KBM-7 (cell line): ENCODE measurements around the gene TSPAN3.
A peak's percentile ranks its signal among the peaks of the same experiment; 100 is the strongest.

Source experiments
- DNase-seq: peaks from one replicate; pipeline ENCODE4 v3.0.0-alpha.2; 2015
- in situ Hi-C: fragments of 300-500 bp; cut with MboI; formaldehyde crosslinking; loops from 2 replicates; pipeline ENCODE4 v1.14.3; 2020; ENCODE audit warnings: low sequenced_read_pairs, low pct_unique_long_range_greater_than_20kb, mixed read lengths

Gene TSPAN3

DNA sequence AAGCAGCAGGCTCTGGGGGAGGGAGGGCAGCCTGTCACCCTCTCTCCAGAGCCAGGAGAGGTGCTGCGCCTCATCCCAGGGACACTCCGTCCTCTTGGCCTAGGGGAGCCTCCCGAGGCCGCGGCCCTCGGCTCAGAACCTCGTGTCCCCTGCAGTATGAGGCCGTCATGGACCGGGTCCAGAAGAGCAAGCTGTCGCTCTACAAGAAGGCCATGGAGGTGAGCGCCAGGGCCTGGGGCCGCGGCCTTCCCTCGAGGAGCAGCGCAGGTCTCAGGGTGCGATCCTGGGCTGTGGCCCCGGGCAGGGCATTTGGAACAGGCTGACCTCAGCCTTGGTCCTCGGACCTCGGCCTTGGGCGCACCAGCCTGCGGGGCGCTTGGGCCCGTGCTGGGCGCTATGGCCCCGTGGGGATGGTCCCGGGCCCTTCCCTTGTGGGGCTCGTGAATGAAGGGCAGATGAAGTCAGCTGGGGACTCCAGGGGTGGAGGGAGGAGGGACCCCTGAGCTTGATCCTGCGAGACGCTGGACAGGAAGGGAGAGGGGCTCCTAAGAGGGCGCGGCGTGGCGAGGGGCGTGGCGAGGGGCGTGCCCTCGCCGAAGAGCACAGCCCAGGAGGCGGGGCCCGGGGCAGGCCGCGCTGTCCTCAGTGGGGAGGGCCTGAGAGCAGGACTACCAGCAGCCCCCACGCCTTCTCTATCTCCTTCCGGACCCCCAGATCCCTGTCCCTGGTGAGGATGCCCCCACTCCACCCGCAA lies 43.0 kb downstream of the TSPAN3 start:
- no peak for DNase-seq
- in situ Hi-C loops, result no loop called here

DNA sequence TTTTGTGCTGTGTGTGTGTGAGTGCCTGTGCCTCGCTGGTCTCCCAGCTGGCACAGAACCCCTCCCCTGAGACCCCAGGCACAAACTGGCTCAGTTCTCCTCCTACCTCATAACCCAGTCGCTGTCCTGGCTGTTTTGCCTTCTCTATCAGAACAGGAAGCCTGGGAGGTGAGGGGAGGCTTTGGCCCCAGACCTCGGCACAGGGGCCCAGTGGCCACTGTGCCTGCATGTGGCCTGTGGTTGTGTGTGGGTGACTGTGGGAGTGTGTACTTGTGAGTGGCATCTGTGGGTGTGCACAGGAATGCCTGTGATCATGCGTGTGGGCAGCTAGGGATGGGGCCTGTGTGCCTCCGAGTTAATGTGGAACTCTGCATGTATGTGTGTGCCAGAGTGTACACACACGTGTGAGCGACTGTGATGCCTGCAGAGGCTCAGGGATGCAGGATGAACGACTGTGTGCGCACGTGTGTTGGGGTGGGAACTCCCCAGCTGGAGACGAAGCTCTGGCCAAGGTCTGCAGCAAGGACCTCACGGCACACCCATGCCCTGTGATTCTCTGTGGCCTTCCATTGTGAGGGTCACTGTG lies 43.7 kb downstream of the TSPAN3 start:
- no peak for DNase-seq
- in situ Hi-C loops, result no loop called here

DNA sequence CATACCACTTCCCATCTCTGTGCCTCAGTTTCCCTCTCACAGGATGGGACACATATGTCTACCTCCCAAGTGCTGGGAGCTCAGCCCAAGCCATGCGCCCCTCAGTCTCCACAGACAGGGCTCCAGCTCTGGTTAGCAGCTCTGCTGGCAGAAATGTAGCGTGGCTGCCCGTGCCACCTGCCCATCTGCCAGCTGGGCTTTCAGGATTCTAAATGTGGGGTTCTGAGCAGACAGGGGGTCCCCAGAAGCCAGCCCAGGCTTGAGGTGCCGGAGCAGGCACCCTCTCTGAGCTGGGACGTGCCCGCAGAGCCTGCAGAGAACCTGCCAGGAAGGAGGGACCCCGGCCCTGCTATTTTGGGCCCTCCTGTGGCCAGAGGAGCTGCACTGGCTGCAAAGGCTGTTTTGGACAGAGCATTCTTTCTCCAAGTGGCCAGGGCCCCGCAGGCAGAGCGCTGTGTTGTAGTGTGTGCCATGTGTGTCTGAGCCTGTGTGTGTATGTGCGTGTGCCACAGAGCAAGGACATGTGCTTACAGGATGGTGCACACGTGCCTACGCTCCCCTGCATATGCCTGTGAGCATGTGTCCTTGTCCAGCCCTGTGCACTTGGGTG lies 44.3 kb downstream of the TSPAN3 start:
- no peak for DNase-seq
- in situ Hi-C loops, result no loop called here

DNA sequence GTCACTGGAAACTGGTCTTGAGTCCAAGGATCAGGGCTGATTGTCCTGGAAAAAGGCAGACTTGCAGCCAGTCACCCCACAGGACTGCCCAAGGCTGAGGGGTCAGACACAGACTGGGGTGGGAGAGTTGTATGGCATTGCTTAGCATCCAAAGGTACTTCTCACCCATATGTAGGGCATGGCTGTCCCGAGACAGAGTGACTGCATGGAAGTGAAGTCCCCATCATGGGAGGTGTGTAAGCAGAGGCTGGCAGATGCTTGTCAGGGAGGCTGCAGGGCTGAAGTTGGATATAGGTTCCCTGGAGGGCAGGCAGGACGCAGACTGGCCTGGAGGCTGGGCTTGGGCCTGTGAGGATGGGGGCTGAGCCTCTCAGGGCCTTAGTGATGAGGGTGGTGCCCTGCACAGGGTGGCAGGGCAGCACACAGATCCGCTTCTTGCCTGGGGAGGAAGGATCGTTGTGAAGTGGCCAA lies 44.9 kb downstream of the TSPAN3 start:
- in situ Hi-C loops, result no loop called here
- DNase-seq, result no peak

DNA sequence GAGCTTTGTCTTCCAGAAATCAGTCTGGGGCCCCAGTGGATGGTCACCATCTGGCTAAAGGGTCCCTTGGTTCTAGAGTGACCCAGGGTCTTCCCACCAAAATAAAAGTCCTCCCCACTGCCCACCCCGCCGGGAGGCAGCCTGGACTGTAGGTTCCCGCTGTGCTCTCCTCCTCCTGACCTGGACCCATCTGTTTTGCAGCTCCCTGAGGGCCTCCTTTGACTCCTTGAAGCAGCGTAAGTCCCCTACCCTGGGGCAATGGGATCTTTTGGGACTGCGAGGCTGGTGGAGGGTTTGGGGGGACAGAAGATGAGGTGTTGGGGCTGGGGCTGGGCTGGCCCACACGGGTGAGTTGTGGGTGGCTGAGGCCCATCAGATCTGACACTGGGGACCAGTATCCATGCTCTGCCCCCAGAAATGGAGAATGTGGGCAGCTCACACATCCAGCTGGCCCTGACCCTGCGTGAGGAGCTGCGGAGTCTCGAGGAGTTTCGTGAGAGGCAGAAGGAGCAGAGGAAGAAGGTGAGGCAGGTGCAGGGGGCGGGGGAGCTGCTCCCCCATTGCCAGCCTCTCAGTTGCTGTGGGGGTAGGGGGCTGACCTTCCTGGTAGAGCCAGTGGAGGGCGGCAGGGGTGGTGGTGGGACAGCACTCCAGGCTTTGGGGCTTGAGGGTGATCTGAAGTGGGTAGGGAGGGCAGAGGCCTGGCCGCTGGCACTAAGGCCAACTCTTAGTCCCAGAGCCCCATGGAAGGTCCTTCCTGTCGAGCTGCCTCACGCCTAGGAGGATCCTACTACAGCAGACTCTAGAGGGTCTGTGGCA lies 45.6 kb downstream of the TSPAN3 start:
- in situ Hi-C loops, result no loop called here
- DNase-seq, result no peak

DNA sequence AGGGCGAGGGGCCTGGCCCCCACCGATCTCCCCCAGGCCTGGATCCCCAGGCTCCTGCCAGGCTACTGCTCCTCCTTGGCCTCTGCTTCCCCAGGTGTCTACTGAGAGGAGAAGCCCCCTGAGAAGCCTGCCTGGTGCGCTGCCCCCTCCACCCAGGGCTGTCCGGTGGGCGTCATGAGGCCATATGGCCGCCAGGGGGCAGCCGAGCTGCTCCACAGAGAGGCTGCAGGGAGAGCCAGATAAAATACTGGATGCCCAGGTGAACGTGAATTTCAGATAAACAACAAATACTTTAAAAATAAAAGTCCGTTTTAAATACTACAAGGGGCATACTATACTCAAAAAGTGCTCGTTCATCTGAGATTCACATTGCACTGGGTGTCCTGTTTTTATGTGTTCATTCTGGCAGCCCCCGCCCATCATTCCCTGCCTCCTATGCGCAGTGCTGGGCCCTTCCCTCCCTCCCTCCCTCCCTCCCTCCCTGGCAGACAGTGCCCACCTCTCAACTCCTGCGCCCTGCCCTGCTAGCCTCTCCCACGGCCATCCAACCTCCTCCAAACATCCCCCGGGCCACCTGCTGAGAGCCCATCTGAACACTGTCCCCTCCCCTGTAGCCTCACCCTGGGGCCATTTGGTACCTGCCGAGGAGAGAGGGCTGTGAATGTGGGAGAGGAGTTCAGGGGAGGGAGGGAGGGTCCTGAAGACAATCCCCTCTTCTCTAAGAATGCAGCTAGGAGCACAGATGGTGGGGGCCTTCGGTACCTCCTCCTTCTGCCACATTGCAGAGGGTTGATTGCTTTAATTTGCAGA lies 46.4 kb downstream of the TSPAN3 start:
- in situ Hi-C loops, result no loop called here
- DNase-seq, result peak; percentile 80

DNA sequence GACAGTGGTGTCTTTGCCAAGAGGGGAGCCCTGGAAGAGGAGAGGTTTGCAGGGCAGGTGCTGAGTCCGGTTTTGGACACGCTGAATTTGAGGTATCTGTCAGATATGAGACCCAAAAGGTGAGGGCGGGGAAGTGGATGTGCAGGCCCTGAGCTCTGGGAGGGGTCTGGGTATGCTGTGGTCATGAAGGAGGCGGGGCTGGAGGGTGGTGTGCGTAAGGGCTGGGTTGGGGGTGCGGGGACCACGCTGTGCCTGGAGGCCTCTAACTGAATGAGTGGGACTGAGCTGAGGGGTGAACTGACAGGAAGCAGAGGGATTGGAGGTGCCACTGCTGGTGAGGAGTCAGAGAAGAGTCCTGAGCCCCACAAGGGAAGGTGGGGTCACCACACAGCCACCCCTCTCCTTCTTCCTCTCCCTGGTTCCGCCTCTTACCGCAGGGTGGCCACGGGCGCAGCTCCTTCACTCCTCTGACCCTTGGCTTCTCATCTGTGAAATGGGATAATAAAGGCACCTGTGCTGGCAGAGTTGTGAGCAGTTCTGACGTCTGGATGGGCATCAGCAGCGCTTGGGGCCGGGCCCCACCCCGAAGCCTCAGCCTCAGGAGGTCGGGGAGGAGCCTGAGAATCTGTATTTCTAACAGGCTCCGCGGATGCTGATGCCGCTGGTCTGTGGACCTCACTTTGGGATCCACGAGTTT lies 47.2 kb downstream of the TSPAN3 start:
- no peak for DNase-seq
- in situ Hi-C loops, result no loop called here

DNA sequence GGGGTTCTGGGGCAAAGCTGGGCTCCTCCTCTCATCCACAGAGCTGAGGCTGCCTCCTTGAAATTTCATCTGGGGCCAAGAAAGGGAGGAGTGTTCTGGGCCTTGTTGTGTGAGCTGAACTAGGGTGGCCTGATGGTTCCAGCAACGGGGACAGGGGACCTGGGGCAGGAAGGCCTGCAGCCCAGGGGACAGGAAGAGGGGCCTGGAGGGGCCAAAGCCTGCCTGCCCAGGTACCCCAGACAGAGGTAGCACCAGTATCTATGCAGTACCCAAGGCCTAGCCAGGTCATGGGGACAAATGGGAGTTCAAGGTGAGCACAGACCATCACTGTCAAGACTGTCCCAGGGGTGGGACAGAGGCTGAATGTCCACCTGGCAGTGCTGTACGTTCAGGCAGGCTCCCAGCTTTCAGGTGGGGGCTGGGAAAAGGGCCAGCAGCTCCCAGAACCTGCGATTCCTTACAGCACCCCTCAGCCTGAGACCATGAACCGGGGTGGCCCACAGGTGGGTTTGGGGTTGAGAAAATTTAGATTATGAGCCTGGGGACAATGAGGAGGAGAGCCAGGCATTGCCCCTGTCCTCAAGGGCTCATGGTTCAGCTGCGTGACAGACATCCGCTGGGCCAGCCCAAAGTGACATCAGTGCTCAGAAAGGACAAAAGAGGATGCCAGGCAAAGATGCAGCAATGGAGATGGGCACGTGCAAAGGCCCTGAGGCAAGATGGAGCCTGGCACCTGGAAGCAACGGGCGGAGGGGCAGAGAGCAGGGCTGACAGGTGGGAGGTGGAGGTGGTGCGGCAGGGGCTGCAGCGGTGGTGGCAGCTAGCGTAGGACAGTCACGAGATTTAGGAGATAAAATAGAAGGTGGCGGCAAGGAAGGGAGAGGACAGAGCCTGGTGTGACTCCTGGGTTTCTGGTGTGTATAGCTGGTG lies 48.0 kb downstream of the TSPAN3 start:
- DNase-seq, result no peak
- in situ Hi-C loops, result no loop called here

DNA sequence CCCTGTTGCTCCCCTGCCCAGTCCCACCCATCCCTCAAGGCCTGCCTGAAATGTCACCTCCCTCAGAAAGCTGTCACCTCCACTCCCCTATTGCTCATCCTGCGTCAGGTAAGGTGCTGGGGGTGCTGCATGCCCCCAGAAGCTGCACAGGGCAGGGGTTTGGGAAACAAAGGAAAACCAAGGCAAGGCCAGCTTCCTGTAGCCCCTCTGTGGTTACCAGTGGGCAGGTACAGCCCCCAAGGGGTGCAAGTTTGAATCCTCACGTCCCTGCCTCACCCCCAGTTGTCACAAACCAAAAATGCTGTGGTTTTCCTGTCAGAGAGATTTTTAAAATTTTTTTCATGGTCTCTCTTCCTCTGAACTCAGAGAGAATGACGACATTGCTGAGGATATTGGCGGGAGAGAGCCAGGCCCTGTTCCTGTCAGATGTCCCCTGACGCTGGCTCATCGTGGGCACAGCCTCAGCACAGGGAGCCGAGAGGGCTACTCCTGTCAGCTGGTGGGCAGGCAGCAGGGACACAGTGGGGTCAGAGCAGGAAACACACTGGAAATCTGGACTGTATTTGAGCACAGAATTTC lies 49.0 kb downstream of the TSPAN3 start:
- in situ Hi-C loops, result no loop called here
- DNase-seq, result peak; percentile 60

DNA sequence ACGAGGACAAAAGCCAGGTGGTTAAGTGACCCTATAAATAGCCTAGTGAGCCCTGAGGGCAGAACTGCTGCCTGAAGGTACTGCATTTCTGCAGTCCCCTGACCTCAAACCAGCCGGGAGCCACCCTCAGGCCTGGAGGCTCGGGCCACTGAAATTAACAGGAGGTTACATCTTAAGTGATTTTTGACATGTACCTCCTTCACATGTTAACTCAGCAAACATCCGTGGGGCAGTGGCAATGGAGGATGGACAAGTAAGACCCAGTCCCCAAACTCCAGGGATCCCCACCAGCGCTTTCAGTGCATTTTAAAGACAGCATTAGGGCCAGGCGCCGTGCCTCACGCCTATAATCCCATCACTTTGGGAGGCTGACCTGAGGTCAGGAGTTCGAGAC lies 49.8 kb downstream of the TSPAN3 start:
- in situ Hi-C loops, result no loop called here
- DNase-seq, result no peak

DNA sequence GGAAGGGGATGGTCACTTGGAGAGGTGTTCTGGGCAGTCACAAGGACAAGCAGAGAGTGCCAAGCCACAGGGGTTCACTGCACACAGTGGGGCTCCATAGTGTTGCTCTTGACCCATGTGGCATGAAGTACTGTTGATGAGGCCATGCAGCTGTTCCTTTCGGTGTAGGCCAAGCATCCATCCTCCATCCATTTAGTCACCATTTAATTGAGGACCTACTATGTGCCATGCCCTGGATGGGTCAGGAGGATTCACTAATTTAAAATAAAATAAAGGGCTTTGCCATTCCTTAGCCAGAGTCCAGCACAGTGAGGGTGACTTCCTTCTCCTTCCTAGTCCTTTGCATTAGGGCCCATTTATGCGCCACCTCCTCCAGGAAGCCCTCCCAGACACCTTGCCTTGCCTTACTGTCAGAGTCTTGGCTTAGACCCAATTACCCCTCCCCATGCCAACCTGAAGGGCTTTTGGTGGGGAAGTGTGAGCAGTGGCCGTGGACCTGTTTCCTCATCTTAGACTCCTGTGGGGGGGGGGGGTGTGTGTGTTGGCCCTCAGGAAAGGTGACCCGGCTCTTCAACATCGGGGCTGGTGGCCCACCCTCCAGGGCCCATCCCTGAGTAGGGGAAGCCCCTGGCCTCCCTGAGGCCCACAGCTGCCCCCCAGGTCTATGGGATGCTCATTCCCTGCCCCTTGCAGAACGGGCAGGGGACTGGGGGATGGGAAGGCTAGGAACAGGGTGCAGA lies 50.4 kb downstream of the TSPAN3 start:
- no peak for DNase-seq
- in situ Hi-C loops, result no loop called here

DNA sequence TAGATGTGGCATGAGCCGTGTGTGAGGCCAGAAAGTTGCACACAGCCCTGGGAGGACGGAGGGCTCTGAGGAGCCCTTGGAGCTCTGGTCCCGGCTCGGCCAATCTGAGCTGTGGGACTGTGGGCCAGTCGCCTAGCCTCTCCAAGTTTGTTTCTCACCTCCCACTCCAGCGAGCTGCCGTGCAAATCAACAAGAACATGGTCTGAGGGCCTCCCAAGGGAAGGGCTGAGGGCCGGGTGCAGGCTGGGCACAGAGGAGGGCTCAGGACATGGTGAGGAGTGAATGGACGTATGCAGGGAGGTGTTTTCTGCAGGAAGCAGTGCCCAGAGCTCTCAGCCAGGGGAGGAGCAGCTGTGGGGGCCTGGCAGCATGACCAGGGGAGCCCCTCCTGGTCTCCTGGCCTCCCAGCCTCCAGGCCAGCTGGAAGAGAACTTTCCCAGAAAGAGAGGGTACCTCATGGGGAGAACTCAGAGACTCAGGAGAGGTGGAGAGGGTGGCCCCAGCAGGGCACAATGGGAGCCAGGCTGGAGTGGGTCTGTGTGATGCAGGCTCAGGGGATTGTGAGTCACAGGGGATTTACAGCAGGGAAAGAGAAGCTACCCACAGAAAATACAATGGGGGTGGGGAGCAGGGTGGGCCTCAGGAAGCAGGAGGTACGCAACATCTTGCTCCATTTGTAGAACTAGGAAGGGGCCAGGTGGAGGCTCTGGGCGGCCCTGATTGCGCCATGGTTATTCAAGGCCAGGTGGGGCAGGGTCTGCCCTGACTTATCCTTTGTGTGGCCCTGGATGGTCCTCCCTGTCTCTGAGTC lies 51.2 kb downstream of the TSPAN3 start:
- DNase-seq, result no peak
- in situ Hi-C loops, result no loop called here

DNA sequence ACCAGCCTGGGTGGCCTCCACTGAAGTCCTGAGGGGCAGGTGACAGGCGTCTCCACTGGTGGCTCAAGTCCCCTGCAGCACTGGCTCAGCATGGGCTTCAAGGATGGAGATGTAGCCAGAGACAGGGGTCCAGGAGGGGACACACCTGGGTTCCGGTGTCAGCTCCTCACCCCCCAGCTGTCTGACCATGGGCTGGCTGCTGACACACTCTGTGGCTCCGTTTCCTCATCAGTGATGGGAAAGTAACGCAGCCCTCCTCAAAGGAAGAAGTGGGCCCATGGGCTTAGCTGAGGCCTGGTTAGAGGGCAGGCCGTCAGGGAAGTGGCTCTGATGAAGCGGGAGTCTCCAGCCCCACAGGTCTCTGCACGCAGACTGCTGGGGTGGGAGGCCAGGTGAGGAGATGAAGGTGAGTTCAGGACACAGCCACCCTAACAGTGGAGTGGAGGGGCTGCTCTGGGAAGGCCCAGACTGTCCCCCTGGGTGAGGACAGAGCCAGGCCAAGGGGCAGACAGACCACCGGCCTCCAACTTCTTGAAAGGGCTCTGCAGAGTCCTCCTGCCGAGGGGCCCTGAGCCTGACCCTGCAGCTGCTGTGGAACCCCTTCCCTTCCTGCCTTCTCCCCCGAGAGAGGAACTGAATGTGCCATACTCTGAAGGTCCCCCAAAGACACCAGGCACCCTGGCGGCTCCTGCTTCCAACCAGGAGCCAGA lies 52.0 kb downstream of the TSPAN3 start:
- no peak for DNase-seq
- in situ Hi-C loops, result no loop called here

DNA sequence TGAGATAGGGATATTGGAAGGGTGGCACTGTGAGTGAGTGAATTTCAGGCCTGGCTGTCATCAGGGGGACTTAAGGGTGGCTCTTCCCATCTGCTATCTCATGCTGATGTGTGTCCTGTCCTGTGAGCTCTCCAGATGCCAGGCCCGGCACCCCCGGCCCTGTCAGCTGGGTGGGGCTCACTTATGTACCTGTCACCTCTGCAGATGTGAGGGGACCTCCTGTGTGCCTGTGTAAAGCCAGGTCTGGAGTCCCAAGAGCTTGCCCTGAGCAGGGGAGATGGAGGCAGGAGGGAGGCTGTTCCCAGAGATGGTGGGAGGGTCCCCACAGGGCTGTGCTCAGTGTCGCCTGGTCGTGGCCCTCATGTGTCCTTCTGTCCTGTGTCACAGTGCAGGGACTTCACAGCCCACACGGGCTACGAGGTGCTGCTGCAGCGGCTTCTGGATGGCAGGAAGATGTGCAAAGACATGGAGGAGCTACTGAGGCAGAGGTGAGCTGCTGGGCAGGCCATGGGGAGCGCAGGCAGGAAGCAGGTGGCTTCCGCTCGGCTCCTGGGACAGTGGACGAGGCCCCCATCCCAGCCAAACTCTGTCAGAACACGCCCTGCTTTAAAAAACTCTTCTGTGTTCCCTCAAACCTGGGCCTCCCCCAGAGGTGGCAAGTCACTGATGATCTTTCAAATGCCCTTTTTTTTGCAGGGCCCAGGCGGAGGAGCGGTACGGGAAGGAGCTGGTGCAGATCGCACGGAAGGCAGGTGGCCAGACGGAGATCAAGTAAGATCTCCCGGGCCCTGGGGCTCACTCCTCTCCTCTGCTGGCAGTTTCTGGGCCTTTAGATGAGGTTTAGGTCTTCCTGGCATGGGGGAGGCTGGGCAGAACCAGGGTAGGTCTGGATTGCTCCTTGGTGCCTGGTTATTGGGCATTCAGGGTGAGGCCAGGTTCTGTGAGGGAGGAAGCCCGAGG lies 52.9 kb downstream of the TSPAN3 start:
- in situ Hi-C loops, result no loop called here

More for the DNA sequence above, 52.9 kb downstream of the TSPAN3 start:
- DNase-seq, result no peak
